NT2/D1 (cell line): Measurements from ENCODE around the gene ACOXL.

ENCODE experiments used
- DNase-seq: peaks from one replicate; pipeline ENCODE4 v3.0.0-alpha.2; 2011; ENCODE audit warnings: low read depth, low spot score
- H3K27me3 ChIP-seq: 2 replicates; pipeline ENCODE4 v1.6.0; 2011; ENCODE audit warnings: mild to moderate bottlenecking; ENCODE audit not compliant: insufficient read length, insufficient read depth
- H3K36me3 ChIP-seq: 2 replicates; pipeline ENCODE4 v1.6.1; 2011; ENCODE audit warnings: mild to moderate bottlenecking, low read length, mixed read lengths; ENCODE audit not compliant: insufficient read depth, insufficient read length
- H3K4me1 ChIP-seq: 2 replicates; pipeline ENCODE4 v1.5.1; 2011; ENCODE audit not compliant: insufficient read depth, insufficient read length
- H3K4me3 ChIP-seq: 2 replicates; pipeline ENCODE4 v1.5.1; 2011; ENCODE audit warnings: low read depth; ENCODE audit not compliant: insufficient read length
- H3K9ac ChIP-seq: 2 replicates; pipeline ENCODE4 v1.6.0; 2011; ENCODE audit warnings: low read depth; ENCODE audit not compliant: insufficient read length
- H3K9me3 ChIP-seq: 2 replicates; pipeline ENCODE4 v1.5.1; 2011; ENCODE audit warnings: mild to moderate bottlenecking, low read length; ENCODE audit not compliant: insufficient read depth
- SUZ12 ChIP-seq: IDR thresholded peaks from 2 replicates; pipeline ENCODE4 v1.6.1; 2011; ENCODE audit not compliant: insufficient read length, insufficient read depth; ENCODE audit errors: extremely low read depth
- YY1 ChIP-seq: IDR thresholded peaks from 2 replicates; pipeline ENCODE4 v1.6.1; 2011; ENCODE audit not compliant: insufficient read length, insufficient read depth
- ZNF274 ChIP-seq: IDR thresholded peaks from 2 replicates; pipeline ENCODE4 v1.6.1; 2011; ENCODE audit warnings: mild to moderate bottlenecking, low read depth, low read length

Gene ACOXL

DNA sequence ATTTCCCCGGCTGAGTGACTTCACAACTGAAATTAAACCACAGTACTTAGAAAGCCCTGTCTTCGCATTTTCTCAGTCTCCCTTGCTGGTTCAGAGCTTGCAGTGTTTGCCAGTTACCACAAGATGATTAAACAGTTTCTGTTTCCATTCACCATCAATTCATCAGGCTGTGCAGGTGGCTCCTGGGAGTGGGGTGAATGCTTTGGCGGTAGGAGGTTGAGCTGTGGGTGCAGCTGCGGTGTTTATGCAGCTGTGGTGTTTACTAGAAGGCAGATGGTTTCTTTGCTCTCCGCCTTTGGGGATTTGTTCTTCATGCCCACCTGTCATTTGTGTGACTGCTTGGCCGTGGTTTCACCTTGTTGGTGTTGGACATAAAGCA is 16.1 kb downstream of the ACOXL start:
- H3K4me3 ChIP-seq = no peak overlapping the region
- H3K27me3 ChIP-seq = no peaks in the 10 kb centered on the region
- no peaks in the 10 kb centered on the region for H3K36me3 ChIP-seq
- TF ChIP-seq YY1 = no peak
- no peak for TF ChIP-seq SUZ12
- H3K9ac ChIP-seq = no peak overlapping the region
- peaks cover 12% of the 10 kb centered on the region; the same call in 1 of the 2 replicates for H3K9me3 ChIP-seq
- H3K4me1 ChIP-seq = peaks cover 5% of the 10 kb centered on the region
- DNase-seq = no peak

DNA sequence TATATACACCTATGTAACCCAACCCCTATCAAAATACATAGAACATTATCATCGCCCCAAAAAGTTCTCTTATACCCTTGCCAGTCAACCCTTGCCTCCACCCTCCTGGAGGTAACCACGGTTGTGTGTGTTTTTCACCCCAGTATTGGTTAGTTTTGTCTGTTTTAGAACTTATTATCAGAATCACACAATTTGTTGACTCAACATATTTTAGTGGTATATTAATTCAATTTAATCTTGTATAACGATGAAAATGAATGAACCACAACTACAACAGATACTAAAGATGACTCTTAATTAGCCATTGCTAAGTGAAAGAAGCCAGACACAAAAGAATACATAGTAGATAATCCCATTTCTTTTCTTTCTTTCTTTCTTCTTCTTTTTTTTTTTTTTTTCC is 19.3 kb downstream of the ACOXL start:
- peaks cover 2% of the 10 kb centered on the region for H3K4me1 ChIP-seq
- no peaks in the 10 kb centered on the region for H3K36me3 ChIP-seq
- no peak overlapping the region for H3K4me3 ChIP-seq
- TF ChIP-seq SUZ12 = no peak
- no peak for TF ChIP-seq YY1
- TF ChIP-seq ZNF274 = no peak
- no peak for DNase-seq
- H3K9me3 ChIP-seq = no peaks in the 10 kb centered on the region
- H3K27me3 ChIP-seq = no peaks in the 10 kb centered on the region
- H3K9ac ChIP-seq = no peak overlapping the region

GRCh38 chr2:110752871-110753270 is 20.5 kb downstream of the ACOXL start:
- Histone ChIP-seq H3K9ac (no peak overlapping the region), H3K4me3 (no peak overlapping the region), H3K9me3 (no peaks in the 10 kb centered on the region), H3K36me3 (no peaks in the 10 kb centered on the region), H3K27me3 (no peaks in the 10 kb centered on the region), H3K4me1 (no peaks in the 10 kb centered on the region)
- no peak for DNase-seq
- TF ChIP-seq SUZ12 (no peak), YY1 (no peak), ZNF274 (no peak)

DNA sequence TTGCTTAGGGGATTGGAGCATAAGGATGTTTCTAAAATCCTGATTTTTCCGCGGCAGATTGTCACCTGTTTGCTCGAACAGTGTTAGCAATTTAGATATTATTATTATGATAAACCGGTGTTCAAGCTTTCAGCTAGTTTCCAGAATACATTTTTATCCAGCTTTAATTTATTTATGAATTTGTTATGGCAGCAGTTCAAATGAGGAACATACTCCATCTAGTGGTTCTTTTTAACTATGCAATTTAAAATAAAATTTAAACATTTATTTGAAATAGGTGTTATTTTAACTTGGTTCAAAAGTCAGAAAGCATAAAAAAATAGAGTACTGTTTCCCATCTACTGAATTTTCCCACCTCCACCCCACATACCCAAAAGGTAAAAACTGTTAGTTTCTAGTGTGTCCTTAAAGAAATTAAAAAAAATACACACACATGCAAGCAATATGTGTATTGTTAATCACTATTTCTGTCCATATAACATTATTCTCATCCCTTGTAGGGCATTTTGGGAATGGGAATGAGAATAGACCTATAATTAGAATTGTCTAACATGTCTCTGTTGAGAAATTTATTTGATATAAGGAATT is 23.2 kb downstream of the ACOXL start:
- Histone ChIP-seq H3K9me3 (peaks cover 16% of the 10 kb centered on the region), H3K9ac (no peak overlapping the region), H3K4me1 (no peaks in the 10 kb centered on the region), H3K27me3 (no peaks in the 10 kb centered on the region), H3K36me3 (no peaks in the 10 kb centered on the region), H3K4me3 (no peak overlapping the region)
- no peak for DNase-seq
- TF ChIP-seq ZNF274 (no peak), SUZ12 (no peak), YY1 (no peak)

- TF ChIP-seq YY1 (no peak), SUZ12 (no peak)
- H3K36me3 ChIP-seq = no peaks in the 10 kb centered on the region
- H3K9ac ChIP-seq = no peak overlapping the region
- no peak overlapping the region for H3K4me3 ChIP-seq
- H3K4me1 ChIP-seq = no peaks in the 10 kb centered on the region
- H3K27me3 ChIP-seq = no peaks in the 10 kb centered on the region
- DNase-seq = no peak
- peaks cover 27% of the 10 kb centered on the region for H3K9me3 ChIP-seq
Observed at GRCh38 chr2:110759411-110759810, 27.0 kb downstream of the ACOXL start.

- no peak for DNase-seq
- Histone ChIP-seq H3K27me3 (no peaks in the 10 kb centered on the region), H3K9me3 (0 out of 2 replicates have a peak, but pooled peaks cover 11% of the 10 kb centered on the region), H3K4me3 (no peak overlapping the region), H3K4me1 (peaks cover 5% of the 10 kb centered on the region), H3K36me3 (no peaks in the 10 kb centered on the region), H3K9ac (no peak overlapping the region)
- TF ChIP-seq ZNF274 (no peak), YY1 (no peak), SUZ12 (no peak)
Observed at GRCh38 chr2:110764931-110765330, 32.6 kb downstream of the ACOXL start.

DNA sequence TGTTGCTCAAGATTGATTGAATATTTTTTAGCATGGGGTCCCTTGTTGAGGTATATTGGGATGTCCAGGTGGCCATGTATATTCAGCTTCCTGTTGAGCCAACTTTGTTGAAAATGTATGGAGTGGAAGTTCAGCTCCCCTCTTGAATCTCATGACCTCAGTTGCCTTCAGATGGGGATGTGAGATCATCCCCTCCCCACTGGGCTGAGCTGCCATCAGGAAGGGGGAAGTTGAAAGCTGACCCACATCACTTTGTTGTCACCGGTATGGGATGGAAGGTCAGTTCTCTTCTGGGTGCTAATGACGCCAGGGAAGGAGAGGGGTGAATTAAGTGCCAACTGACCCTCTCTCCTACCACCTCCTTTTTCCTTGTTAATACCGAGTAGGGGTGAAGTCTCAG is 33.9 kb downstream of the ACOXL start:
- Histone ChIP-seq H3K36me3 (no peaks in the 10 kb centered on the region), H3K4me3 (no peak overlapping the region), H3K4me1 (peaks cover 11% of the 10 kb centered on the region), H3K27me3 (no peaks in the 10 kb centered on the region), H3K9me3 (0 out of 2 replicates have a peak, but pooled peaks cover 10% of the 10 kb centered on the region), H3K9ac (no peak overlapping the region)
- no peak for TF ChIP-seq YY1
- TF ChIP-seq ZNF274 = no peak
- no peak for TF ChIP-seq SUZ12
- DNase-seq = no peak
